Rectal smooth muscle tissue (tissue), 1 donor: ENCODE measurements around the gene GRM8.

Experiments
- H3K27ac ChIP-seq: one replicate; pipeline ENCODE4 v1.7.0; 2013; ENCODE audit warnings: low read depth, low read length, inconsistent platforms
- H3K27me3 ChIP-seq: one replicate; pipeline ENCODE4 v1.7.0; 2013; ENCODE audit warnings: low read length; ENCODE audit not compliant: control insufficient read depth, insufficient read depth
- H3K36me3 ChIP-seq: one replicate; pipeline ENCODE4 v1.7.0; 2013; ENCODE audit warnings: low read length; ENCODE audit not compliant: control insufficient read depth, insufficient read depth
- H3K4me1 ChIP-seq: one replicate; pipeline ENCODE4 v1.7.0; 2013; ENCODE audit warnings: low read length; ENCODE audit not compliant: control insufficient read depth, insufficient read depth
- H3K4me3 ChIP-seq: one replicate; pipeline ENCODE4 v1.7.0; 2013; ENCODE audit warnings: low read length
- H3K9ac ChIP-seq: one replicate; pipeline ENCODE4 v1.7.0; 2013; ENCODE audit warnings: low read length

GRM8 gene

DNA sequence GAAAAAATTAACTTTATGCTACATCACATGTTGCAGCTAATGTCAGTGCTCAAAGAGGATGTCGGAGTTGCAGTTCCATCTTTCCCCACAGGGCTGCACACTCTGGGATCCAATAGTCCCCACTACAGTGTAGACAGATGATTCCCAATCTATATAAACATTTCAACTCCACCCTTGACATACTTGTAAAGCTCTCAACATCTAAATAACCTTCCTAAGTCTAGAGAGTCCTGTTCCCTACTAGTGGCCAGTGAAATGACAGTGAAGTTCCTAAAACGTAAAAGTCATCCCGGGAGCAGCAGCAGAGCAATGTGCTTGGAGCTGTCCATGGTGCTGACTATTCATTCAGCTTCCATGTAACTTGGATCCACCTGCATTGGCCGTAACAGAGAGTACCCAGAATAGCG, 145.1 kb downstream of the GRM8 start:
- H3K4me3 ChIP-seq, result no peak overlapping the region
- H3K27me3 ChIP-seq, result no peaks in the 10 kb centered on the region
- H3K27ac ChIP-seq, result no peak overlapping the region
- H3K9ac ChIP-seq, result no peak overlapping the region
- H3K4me1 ChIP-seq, result no peaks in the 10 kb centered on the region
- no peaks in the 10 kb centered on the region for H3K36me3 ChIP-seq

DNA sequence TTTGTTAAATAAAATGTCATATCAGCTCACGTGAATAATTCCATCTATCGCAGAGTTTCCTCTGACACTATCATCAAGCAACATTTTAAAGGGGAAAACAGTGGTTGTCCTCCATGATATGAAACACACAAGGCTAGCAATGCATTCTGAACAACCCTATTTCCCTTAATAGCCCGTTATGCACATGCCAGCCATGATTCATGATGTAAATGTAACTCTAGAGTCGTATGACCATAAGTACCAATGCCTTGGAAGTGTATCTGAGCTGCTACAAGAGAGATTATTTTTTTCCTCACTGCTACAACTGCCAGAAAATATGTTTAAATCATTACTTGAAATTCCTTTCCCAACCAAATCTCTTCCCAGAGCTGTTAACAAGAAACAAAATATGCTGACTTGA, 159.4 kb downstream of the GRM8 start:
- Histone ChIP-seq H3K4me1 (no peaks in the 10 kb centered on the region), H3K27ac (no peak overlapping the region), H3K9ac (no peak overlapping the region), H3K36me3 (no peaks in the 10 kb centered on the region), H3K27me3 (no peaks in the 10 kb centered on the region), H3K4me3 (no peak overlapping the region)

DNA sequence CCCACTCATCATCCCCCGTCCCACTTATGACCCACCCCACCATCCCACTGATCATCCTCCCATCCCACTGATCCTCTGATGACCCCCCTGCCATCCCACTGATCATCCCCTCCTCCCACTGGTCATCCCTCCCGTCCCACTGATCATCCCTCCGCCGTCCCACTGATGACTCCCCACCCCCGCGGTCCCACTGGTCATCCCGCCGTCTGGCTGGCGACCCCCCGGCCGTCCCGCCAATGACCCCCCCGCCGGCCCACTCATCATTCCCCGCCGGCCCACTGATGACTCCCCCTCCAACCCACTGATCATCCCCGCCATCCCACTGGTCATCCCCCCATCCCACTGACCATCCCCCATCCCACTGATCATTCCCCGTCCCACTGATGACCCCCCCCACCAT, 161.1 kb downstream of the GRM8 start:
- Histone ChIP-seq H3K9ac (no peak overlapping the region), H3K27ac (no peak overlapping the region), H3K27me3 (no peaks in the 10 kb centered on the region), H3K4me3 (no peak overlapping the region), H3K4me1 (no peaks in the 10 kb centered on the region), H3K36me3 (no peaks in the 10 kb centered on the region)

DNA sequence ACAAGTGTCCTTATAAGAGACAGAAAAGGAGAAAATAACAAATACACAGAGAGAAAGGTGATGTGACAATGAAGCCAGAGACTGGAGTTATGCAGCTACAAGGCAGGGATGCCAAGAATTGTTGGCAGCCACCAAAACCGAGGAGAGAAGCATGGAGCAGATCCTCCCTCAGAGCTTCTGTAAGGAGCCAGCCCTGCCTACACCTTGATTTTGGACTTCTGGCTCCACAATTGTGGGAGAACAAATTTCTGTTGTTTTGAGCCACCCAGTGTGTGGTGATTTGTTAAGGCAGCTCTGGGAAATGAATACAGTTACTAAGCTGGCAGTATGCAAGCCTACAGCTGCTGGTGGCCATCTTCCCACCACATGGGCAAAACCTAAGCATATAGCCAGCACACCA, 163.6 kb downstream of the GRM8 start:
- no peaks in the 10 kb centered on the region for H3K27me3 ChIP-seq
- H3K9ac ChIP-seq, result no peak overlapping the region
- H3K27ac ChIP-seq, result no peak overlapping the region
- no peaks in the 10 kb centered on the region for H3K36me3 ChIP-seq
- H3K4me1 ChIP-seq, result no peaks in the 10 kb centered on the region
- H3K4me3 ChIP-seq, result no peak overlapping the region

DNA sequence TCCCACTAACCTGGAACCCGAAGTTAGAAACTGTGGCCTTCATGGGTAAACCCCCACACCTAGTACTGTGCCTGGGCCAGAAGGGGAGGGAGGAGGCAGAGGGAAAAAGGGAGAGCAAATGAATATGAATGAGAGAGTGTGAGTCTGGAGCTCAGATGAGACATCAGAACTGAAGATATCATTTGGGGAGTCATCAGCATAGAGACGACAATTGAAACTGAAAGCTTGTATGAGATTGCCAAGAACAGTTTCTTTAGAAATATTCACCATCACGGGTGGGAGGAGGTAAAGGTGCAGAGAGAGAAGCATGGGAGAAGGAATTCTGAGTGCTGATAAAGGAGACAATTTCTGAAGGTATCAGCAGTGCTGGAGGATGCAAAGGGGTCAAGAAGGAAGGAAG, 171.2 kb downstream of the GRM8 start:
- Histone ChIP-seq H3K27me3 (no peaks in the 10 kb centered on the region), H3K9ac (no peak overlapping the region), H3K27ac (no peak overlapping the region), H3K4me3 (no peak overlapping the region), H3K36me3 (no peaks in the 10 kb centered on the region), H3K4me1 (no peaks in the 10 kb centered on the region)

DNA sequence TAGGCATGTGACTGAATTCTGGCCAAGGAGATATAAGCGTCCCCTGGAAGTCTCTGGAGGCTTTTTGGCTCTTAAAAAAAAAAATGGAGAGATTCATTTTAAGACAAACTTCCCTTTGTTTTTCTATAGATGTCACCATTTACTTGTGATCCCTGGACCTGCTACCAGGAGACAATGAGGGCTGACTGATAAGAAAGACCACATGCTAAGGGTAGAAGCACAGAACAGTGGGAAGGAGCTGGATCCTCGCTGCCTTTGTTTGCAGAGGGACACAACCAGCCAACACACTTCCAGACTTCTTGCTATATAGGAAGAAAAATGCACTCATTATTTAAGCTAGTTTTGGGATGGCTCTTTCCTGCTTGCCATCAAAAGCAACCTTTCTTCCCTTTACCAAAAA, 172.2 kb downstream of the GRM8 start:
- Histone ChIP-seq H3K36me3 (no peaks in the 10 kb centered on the region), H3K4me1 (no peaks in the 10 kb centered on the region), H3K9ac (no peak overlapping the region), H3K27ac (no peak overlapping the region), H3K4me3 (no peak overlapping the region), H3K27me3 (no peaks in the 10 kb centered on the region)

DNA sequence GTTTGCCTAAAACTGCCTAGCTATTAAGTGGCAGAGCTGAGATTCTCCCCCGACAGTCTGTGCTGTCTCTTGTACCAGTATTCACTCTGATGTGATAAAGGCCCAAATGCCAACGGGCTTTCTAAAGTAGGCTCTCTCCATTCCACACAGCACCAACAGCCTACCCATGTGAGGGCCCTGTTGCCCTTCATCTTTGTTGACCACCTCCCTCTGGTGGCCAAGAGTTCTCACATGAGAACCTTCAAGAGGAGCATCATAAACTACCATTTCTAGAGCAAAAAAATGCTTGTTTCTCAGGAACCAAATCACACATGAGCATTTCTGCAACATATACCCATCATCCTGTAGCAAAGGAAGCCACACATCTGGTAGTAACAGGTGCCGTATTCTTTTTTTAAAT, 185.8 kb downstream of the GRM8 start:
- H3K4me3 ChIP-seq, result no peak overlapping the region
- no peak overlapping the region for H3K9ac ChIP-seq
- H3K27me3 ChIP-seq, result no peaks in the 10 kb centered on the region
- H3K36me3 ChIP-seq, result no peaks in the 10 kb centered on the region
- H3K4me1 ChIP-seq, result no peaks in the 10 kb centered on the region
- H3K27ac ChIP-seq, result no peak overlapping the region

DNA sequence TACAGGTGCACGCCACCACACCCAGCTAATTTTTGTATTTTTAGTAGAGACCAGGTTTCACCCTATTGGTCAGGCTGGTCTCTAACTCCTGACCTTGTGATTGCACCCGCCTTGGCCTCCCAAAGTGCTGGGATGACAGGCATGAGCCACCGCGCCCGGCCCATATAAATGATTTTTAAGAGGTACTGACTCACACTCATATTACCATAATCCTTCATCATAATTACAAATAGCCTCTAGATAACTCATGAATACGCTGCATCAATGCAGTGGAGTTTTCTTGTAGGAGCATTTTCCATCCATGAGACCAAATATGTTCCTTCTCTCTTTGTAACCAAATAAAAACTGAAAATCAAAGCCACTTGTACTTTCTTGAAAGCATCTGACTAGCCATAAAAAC, 193.3 kb downstream of the GRM8 start:
- H3K4me3 ChIP-seq, result no peak overlapping the region
- no peak overlapping the region for H3K27ac ChIP-seq
- H3K9ac ChIP-seq, result no peak overlapping the region
- H3K4me1 ChIP-seq, result no peaks in the 10 kb centered on the region
- no peaks in the 10 kb centered on the region for H3K27me3 ChIP-seq
- no peaks in the 10 kb centered on the region for H3K36me3 ChIP-seq

DNA sequence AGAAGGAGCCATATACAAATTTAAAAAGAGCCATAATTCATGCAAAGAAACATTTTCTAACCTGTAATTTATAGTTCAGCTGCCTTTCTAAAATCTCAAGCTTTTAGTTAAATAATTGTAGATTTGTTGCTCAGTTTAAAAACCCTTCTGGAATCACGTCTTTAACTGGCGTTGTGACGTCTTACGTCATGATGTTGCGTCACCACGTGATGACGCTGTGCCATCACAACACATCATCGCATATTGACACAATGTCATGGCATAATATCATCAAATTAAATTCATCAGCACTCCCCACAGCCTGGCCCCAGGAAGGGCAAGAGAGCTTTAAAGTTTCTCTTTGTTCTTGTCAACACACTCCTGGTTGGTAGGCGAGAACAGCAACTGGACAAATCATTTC, 194.8 kb downstream of the GRM8 start:
- Histone ChIP-seq H3K4me3 (no peak overlapping the region), H3K36me3 (no peaks in the 10 kb centered on the region), H3K27me3 (no peaks in the 10 kb centered on the region), H3K4me1 (no peaks in the 10 kb centered on the region), H3K27ac (no peak overlapping the region), H3K9ac (no peak overlapping the region)

DNA sequence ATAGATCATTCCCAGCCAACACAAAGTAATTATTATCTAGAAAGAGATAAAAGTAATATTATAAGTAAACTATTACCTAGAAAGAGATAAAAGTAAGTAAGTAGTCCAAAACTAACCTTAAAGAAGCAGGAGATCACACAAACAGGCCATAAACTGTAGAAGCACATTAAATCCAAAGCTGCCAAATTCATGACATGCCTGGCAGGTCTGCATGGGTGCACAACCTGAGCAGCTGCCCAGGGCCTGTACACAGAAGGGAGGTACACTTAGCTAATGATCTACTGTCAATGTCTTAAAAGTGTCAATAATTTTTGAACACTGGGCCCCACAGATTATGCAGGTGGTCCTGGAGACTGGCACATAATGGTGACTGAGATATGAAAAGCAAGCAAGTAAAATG, 196.5 kb downstream of the GRM8 start:
- H3K27me3 ChIP-seq, result no peaks in the 10 kb centered on the region
- no peaks in the 10 kb centered on the region for H3K36me3 ChIP-seq

DNA sequence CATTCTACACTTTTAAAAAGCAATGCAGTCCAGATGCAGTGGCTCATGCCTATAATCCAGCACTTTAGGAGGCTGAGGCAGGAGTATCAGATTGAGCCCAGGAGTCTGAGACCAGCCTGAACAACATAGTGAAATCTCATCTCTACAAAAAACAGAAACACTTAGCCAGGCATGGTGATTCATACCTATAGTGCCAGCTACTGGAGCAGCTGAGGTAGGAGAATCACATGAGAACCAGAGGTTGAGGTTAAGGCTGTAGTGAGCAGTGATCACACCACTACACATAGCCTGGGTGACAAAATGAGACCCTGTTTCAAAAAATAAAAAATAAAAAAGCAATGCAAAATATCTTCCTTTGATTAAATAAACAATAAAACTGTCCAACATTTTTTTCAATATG, 205.2 kb downstream of the GRM8 start:
- Histone ChIP-seq H3K9ac (no peak overlapping the region), H3K27me3 (no peaks in the 10 kb centered on the region), H3K4me1 (no peaks in the 10 kb centered on the region), H3K27ac (no peak overlapping the region), H3K4me3 (no peak overlapping the region), H3K36me3 (no peaks in the 10 kb centered on the region)

More for the DNA sequence above, 196.5 kb downstream of the GRM8 start:
- no peaks in the 10 kb centered on the region for H3K4me1 ChIP-seq
- no peak overlapping the region for H3K9ac ChIP-seq
- no peak overlapping the region for H3K4me3 ChIP-seq
- H3K27ac ChIP-seq, result no peak overlapping the region

DNA sequence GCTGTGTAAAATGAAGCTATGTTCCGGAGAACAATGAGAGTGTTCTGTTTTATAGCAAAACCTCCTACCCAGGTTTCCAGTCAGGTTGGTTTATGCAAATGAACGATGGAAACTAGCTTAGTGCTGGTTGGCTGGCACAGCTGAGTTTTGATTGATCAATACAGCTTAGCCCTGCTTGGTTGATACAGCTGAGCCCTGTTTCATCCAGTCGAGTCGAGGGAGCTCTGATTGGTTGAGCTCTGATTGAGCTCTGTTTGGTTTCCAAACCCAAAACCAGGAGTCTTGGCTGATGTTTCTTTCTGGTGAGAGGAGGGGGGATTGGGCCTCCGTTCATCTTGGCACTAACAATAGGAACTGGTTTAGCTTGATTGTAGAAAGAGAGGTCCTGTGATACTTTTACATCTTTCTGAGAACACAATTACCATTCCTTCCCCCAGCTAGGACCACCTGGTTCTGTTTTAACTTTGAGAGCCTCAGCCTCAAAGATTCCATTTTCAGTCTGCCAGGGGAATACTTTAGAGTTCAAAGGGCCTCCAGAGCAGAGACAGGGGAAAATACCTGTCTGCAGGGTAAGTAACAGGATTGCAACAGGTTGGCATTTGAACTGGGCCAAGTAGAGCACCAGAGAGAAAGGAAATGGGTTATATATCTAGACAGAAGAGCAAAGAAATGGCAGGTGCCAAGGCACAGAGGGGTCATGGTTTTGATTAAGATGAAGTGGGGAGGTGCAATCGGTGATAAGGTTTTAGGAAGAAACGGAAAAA, 210.9 kb downstream of the GRM8 start:
- Histone ChIP-seq H3K4me3 (no peak overlapping the region), H3K27ac (no peak overlapping the region), H3K9ac (no peak overlapping the region), H3K36me3 (no peaks in the 10 kb centered on the region), H3K27me3 (no peaks in the 10 kb centered on the region), H3K4me1 (no peaks in the 10 kb centered on the region)

DNA sequence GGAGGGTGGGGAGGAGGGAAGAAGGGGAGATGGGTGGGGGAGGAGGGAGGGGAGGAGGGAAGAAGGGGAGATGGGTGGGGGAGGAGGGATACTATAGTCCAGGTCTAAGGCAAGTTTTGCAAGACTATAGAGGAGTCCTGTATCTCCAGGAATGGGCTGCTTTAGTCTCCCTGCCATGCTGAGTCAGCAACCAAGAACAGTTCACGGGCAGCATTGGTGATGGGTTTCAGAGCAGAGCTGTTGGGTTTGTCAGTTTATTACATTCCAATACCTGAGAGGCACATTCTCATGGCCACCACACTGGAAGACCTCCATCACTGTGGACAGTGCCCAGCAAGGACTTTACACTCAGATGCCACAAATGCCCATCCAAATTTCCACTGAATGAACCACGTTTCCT, 212.7 kb downstream of the GRM8 start:
- no peak overlapping the region for H3K27ac ChIP-seq
- no peaks in the 10 kb centered on the region for H3K27me3 ChIP-seq
- H3K4me1 ChIP-seq, result no peaks in the 10 kb centered on the region
- no peak overlapping the region for H3K9ac ChIP-seq
- H3K36me3 ChIP-seq, result no peaks in the 10 kb centered on the region
- H3K4me3 ChIP-seq, result no peak overlapping the region
